IMR-90 (cell line): Measurements from ENCODE around the gene SH3RF3. TPM values are rescaled to one million over a fixed set of nuclear protein-coding genes. Genes with fewer than 3 reads are reported as not detected.

Experiments used
- ATAC-seq: fragments of 200-7000 bp; cut with Tn5 transposase; 2 replicates; pipeline ENCODE4 v1.9.1; 2020; ENCODE audit warnings: low read depth, mild to moderate bottlenecking, moderate library complexity
- BruUV-seq: library from RNA; stranded (reverse); fragments of 400-500 nt; replicated peaks from 2 replicates; lab custom pipeline; 2021; lab: Mats Ljungman, UMichigan
- CTCF ChIA-PET: fragments of 300-600 bp; formaldehyde crosslinking; extraction: SDS; loops from one replicate; lab custom pipeline; 2021; ENCODE audit warnings: antibody characterized with exemption; lab: Yijun Ruan, JAX
- POLR2A ChIA-PET: fragments of 300-600 bp; sonication (Branson Sonifier 250); formaldehyde crosslinking; loops from one replicate; lab custom pipeline; 2022; ENCODE audit warnings: antibody characterized with exemption; ENCODE audit not compliant: unreplicated experiment; lab: Charles Lee
- DNase-seq: peaks from one replicate; pipeline ENCODE4 v3.0.0; 2013
- H2AFZ ChIP-seq: replicated peaks from 2 replicates; pipeline ENCODE3; 2013; ENCODE audit warnings: low read length, mild to moderate bottlenecking; ENCODE audit not compliant: poor library complexity
- H2AK5ac ChIP-seq: 2 replicates; pipeline ENCODE4 v1.6.1; 2013; ENCODE audit warnings: low read depth, low read length, inconsistent platforms
- H2AK9ac ChIP-seq: replicated peaks from 2 replicates; pipeline ENCODE3; 2013; ENCODE audit warnings: mild to moderate bottlenecking, low read depth, low read length, moderate library complexity; ENCODE audit not compliant: poor library complexity
- H2BK120ac ChIP-seq: 2 replicates; pipeline ENCODE4 v1.6.1; 2013; ENCODE audit warnings: low read depth, low read length, inconsistent platforms
- H2BK15ac ChIP-seq: 3 replicates; pipeline ENCODE4 v1.6.1; 2013; ENCODE audit warnings: low read depth, low read length, inconsistent platforms
- H2BK20ac ChIP-seq: 2 replicates; pipeline ENCODE4 v1.6.1; 2013; ENCODE audit warnings: low read depth, mild to moderate bottlenecking, inconsistent platforms, low read length, moderate library complexity
- H2BK5ac ChIP-seq: 2 replicates; pipeline ENCODE4 v1.6.1; 2013; ENCODE audit warnings: mild to moderate bottlenecking, low read depth, low read length, inconsistent platforms; ENCODE audit not compliant: poor library complexity, severe bottlenecking
- H3K14ac ChIP-seq: replicated peaks from 2 replicates; pipeline ENCODE4 v1.6.1; 2013; ENCODE audit warnings: low read depth, low read length, inconsistent platforms
- H3K18ac ChIP-seq: 2 replicates; pipeline ENCODE4 v1.6.1; 2013; ENCODE audit warnings: low read depth, low read length, control low read depth
- H3K23ac ChIP-seq: 2 replicates; pipeline ENCODE4 v1.6.1; 2013; ENCODE audit warnings: low read depth, low read length, inconsistent platforms
- H3K27ac ChIP-seq: 2 replicates; pipeline ENCODE4 v1.5.1; 2013; ENCODE audit warnings: mild to moderate bottlenecking, control low read depth, low read length; ENCODE audit not compliant: insufficient read depth
- H3K27me3 ChIP-seq: 2 replicates; pipeline ENCODE4 v1.6.1; 2013; ENCODE audit warnings: low read length; ENCODE audit not compliant: control insufficient read depth, insufficient read depth
- H3K36me3 ChIP-seq: 2 replicates; pipeline ENCODE4 v1.6.1; 2013; ENCODE audit warnings: low read length, mixed read lengths; ENCODE audit not compliant: control insufficient read depth, insufficient read depth
- H3K4ac ChIP-seq: 2 replicates; pipeline ENCODE4 v1.6.1; 2013; ENCODE audit warnings: low read depth, low read length, inconsistent platforms
- H3K4me1 ChIP-seq: 2 replicates; pipeline ENCODE4 v1.6.1; 2013; ENCODE audit warnings: low read length, mixed read lengths; ENCODE audit not compliant: control insufficient read depth, insufficient read depth
- H3K4me2 ChIP-seq: 2 replicates; pipeline ENCODE4 v1.6.1; 2013; ENCODE audit warnings: low read depth, mild to moderate bottlenecking, control low read depth, low read length, moderate library complexity
- H3K4me3 ChIP-seq: 2 replicates; pipeline ENCODE4 v1.5.1; 2013; ENCODE audit warnings: low read depth, mild to moderate bottlenecking, control low read depth, low read length, moderate library complexity; ENCODE audit not compliant: insufficient read depth
- H3K56ac ChIP-seq: 2 replicates; pipeline ENCODE4 v1.6.1; 2013; ENCODE audit warnings: low read length, inconsistent platforms; ENCODE audit not compliant: insufficient read depth; ENCODE audit errors: extremely low read depth
- H3K79me1 ChIP-seq, 2 experiments: 2 replicates each; pipeline ENCODE4 v1.6.1; 2013; ENCODE audit warnings: low read length in 2 of 2, inconsistent platforms in 1 of 2, low read depth in 1 of 2
- H3K9ac ChIP-seq: 2 replicates; pipeline ENCODE4 v1.6.1; 2013; ENCODE audit warnings: low read depth, low read length, control low read depth
- H3K9me1 ChIP-seq: 2 replicates; pipeline ENCODE4 v1.6.1; 2013; ENCODE audit warnings: low read length, inconsistent platforms; ENCODE audit not compliant: insufficient read depth
- H3K9me3 ChIP-seq: 2 replicates; pipeline ENCODE4 v1.6.1; 2013; ENCODE audit warnings: low read length; ENCODE audit not compliant: control insufficient read depth, insufficient read depth
- H4K20me1 ChIP-seq: 2 replicates; pipeline ENCODE4 v1.6.1; 2013; ENCODE audit warnings: low read length, inconsistent platforms; ENCODE audit not compliant: insufficient read depth
- H4K5ac ChIP-seq: 2 replicates; pipeline ENCODE4 v1.6.1; 2013; ENCODE audit warnings: mild to moderate bottlenecking, low read depth, low read length, control low read depth
- H4K8ac ChIP-seq, 2 experiments: 2 replicates each; pipeline ENCODE4 v1.6.1; 2013; ENCODE audit warnings: low read depth in 2 of 2, low read length in 2 of 2, control low read depth in 1 of 2, inconsistent platforms in 1 of 2
- H4K91ac ChIP-seq: 2 replicates; pipeline ENCODE4 v1.6.1; 2013; ENCODE audit warnings: low read depth, low read length, inconsistent platforms; ENCODE audit not compliant: insufficient read depth
- BHLHE40 ChIP-seq: fragments of 150-350 bp; IDR thresholded peaks from 2 replicates; pipeline ENCODE4 v1.6.1; 2016; ENCODE audit warnings: mild to moderate bottlenecking, low read depth, low read length
- CEBPB ChIP-seq: IDR thresholded peaks from 2 replicates; pipeline ENCODE4 v1.6.1; 2012; ENCODE audit warnings: low read depth, low read length, improper control_type of control experiment
- CHD1 ChIP-seq: IDR thresholded peaks from 2 replicates; pipeline ENCODE4 v1.6.1; 2012; ENCODE audit warnings: low read depth, low read length, improper control_type of control experiment
- FOS ChIP-seq: fragments of 150-350 bp; IDR thresholded peaks from 2 replicates; pipeline ENCODE4 v1.6.1; 2016; ENCODE audit warnings: low read depth, low read length
- MAFK ChIP-seq: IDR thresholded peaks from 2 replicates; pipeline ENCODE4 v1.6.1; 2012; ENCODE audit warnings: low read depth, low read length, improper control_type of control experiment
- MAZ ChIP-seq: IDR thresholded peaks from 2 replicates; pipeline ENCODE4 v1.6.1; 2012; ENCODE audit warnings: low read depth, mild to moderate bottlenecking, low read length, improper control_type of control experiment, moderate library complexity, borderline replicate concordance
- MXI1 ChIP-seq: IDR thresholded peaks from 2 replicates; pipeline ENCODE4 v1.6.1; 2012; ENCODE audit warnings: low read depth, mild to moderate bottlenecking, low read length, moderate library complexity, borderline replicate concordance
- NFE2L2 ChIP-seq: fragments of 150-350 bp; IDR thresholded peaks from 2 replicates; pipeline ENCODE4 v1.6.1; 2016; ENCODE audit warnings: low read depth, mild to moderate bottlenecking, low read length
- POLR2A ChIP-seq: IDR thresholded peaks from 2 replicates; pipeline ENCODE4 v1.6.1; 2012; ENCODE audit warnings: mild to moderate bottlenecking, low read depth, low read length
- RAD21 ChIP-seq: IDR thresholded peaks from 2 replicates; pipeline ENCODE4 v1.6.1; 2012; ENCODE audit warnings: low read length, improper control_type of control experiment
- RCOR1 ChIP-seq: IDR thresholded peaks from 2 replicates; pipeline ENCODE4 v1.6.1; 2012; ENCODE audit warnings: mild to moderate bottlenecking, low read length, improper control_type of control experiment; ENCODE audit not compliant: insufficient replicate concordance
- RFX5 ChIP-seq: IDR thresholded peaks from 2 replicates; pipeline ENCODE4 v1.8.0; 2012; ENCODE audit warnings: low read depth, mild to moderate bottlenecking, low read length, moderate library complexity
- SMC3 ChIP-seq: fragments of 150-350 bp; IDR thresholded peaks from 2 replicates; pipeline ENCODE4 v1.6.1; 2016; ENCODE audit warnings: low read depth, mild to moderate bottlenecking, antibody characterized with exemption, low read length, moderate library complexity
- WGBS, 2 experiments: methylation state at CpG; one replicate each; pipeline versions ENCODE4 v1.1.5 to v1.1.7; 2013; ENCODE audit warnings: missing lambda C conversion rate in 2 of 2; ENCODE audit not compliant: insufficient read length in 1 of 2; ENCODE audit errors: extremely low coverage in 2 of 2; 5-methylcytosine and 5-hydroxymethylcytosine counted together
- dilution Hi-C: fragments of 300-500 bp; cut with HindIII; formaldehyde crosslinking; loops from one replicate; pipeline ENCODE4 v1.14.3; 2018; ENCODE audit warnings: low sequenced_read_pairs; ENCODE audit not compliant: unreplicated experiment
- in situ Hi-C: fragments of 300-500 bp; cut with MboI; formaldehyde crosslinking; loops from 3 replicates; pipeline ENCODE4 v1.14.3; 2019; ENCODE audit warnings: low sequenced_read_pairs, inconsistent platforms, mixed read lengths
- intact Hi-C: fragments of 100-400 bp; cut with micrococcal nuclease; formaldehyde crosslinking; loops from 2 replicates; pipeline ENCODE4 v1.10.0; 2022
- polyA plus RNA-seq, 3 experiments: library from polyadenylated mRNA; depleted of rRNA; stranded (reverse); fragments of >200 nt; gene quantifications; 2 replicates each; pipeline ENCODE4 v1.2.3, GENCODE V29; 2012; ENCODE audit warnings: low replicate concordance in 1 of 3
- total RNA-seq: library from RNA; depleted of rRNA; stranded (reverse); fragments of >200 nt; gene quantifications from 2 replicates; pipeline ENCODE4 v1.2.3, GENCODE V29; 2012
- TF ChIP-seq, protein P1 (sequence below): conservative IDR thresholded peaks from 2 replicates; pipeline ENCODE4 v1.5.1; 2012; ENCODE audit warnings: mild to moderate bottlenecking, low read depth, low read length, improper control_type of control experiment
- TF ChIP-seq, protein P2 (sequence below): fragments of 150-350 bp; IDR thresholded peaks from 2 replicates; pipeline ENCODE4 v1.6.1; 2016; ENCODE audit warnings: low read depth, mild to moderate bottlenecking, low read length, moderate library complexity, borderline replicate concordance
- TF ChIP-seq, protein P3 (sequence below): fragments of 150-350 bp; IDR thresholded peaks from 2 replicates; pipeline ENCODE4 v1.6.1; 2017; ENCODE audit warnings: mild to moderate bottlenecking, antibody characterized with exemption, low read length, low read depth

Gene SH3RF3
- total and polyA plus RNA-seq, 2 of the 4 experiments (the other 2 are of a cell fraction): 3.4 to 5.3 TPM

DNA sequence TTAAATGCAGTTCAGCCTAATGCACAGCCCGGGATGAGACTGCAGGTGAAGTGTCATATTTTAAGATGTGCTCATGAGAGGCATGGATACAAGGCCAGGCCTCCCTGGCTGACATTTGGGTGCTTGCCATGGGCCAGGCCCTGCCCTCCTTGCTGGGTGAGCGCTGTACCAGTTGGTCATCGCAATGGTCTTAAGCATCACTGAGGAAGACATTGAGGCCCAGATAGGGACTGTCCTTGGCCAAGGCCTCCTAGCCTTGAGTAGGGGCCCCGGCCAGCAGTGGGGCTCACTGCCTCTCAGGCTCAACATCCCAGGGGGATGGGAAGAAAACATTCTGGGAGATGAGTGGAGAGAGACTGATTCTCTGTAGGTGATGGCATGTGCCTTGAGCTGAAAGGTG is 184.3 kb downstream of the SH3RF3 start:
- no peak overlapping the region for H2AK9ac ChIP-seq
- no peak overlapping the region for H4K8ac ChIP-seq
- H3K14ac ChIP-seq: peak overlapping the region; percentile 15; the same call in 1 of the 2 replicates
- no peak overlapping the region for H4K5ac ChIP-seq
- H3K36me3 ChIP-seq: no peaks in the 10 kb centered on the region
- no peak overlapping the region for H2BK20ac ChIP-seq
- no TSS peak for BruUV-seq
- no peak overlapping the region for H3K4me2 ChIP-seq
- H2AK5ac ChIP-seq: no peak overlapping the region
- no peak overlapping the region for H3K27ac ChIP-seq
- H2BK5ac ChIP-seq: no peak overlapping the region
- no peaks in the 10 kb centered on the region for H3K27me3 ChIP-seq
- no peak overlapping the region for H2AFZ ChIP-seq
- H4K91ac ChIP-seq: no peak overlapping the region
- no peak overlapping the region for H3K18ac ChIP-seq
- 100% methylated on average over 2 of the region's 4 CpGs; no CpG with 5 or more reads in 1 of the 2 experiments for WGBS, 2 experiments
- H3K9ac ChIP-seq: no peak overlapping the region
- POLR2A ChIA-PET: no interaction called here
- no peak overlapping the region for H3K4me3 ChIP-seq
- H2BK120ac ChIP-seq: no peak overlapping the region
- dilution Hi-C loops: no loop called here
- H3K56ac ChIP-seq: no peak overlapping the region
- in situ Hi-C loops: no loop called here
- peaks cover 40 to 64% of the 10 kb centered on the region in 2 experiments for H3K79me1 ChIP-seq
- intact Hi-C loops: no loop called here
- no peak overlapping the region for H2BK15ac ChIP-seq
- H3K4me1 ChIP-seq: peaks cover 10% of the 10 kb centered on the region
- no peak for DNase-seq
- peaks cover 48% of the 10 kb centered on the region for H4K20me1 ChIP-seq
- no peak for ATAC-seq
- H3K23ac ChIP-seq: no peak overlapping the region
- peaks cover 27% of the 10 kb centered on the region for H3K9me1 ChIP-seq
- H3K4ac ChIP-seq: no peak overlapping the region
- CTCF ChIA-PET: no interaction called here
- no peak for TF ChIP-seq NFE2L2
- no peak for TF ChIP-seq BHLHE40
- TF ChIP-seq SMC3: no peak
- no peak for TF ChIP-seq FOS
- no peak for TF ChIP-seq RFX5
- TF ChIP-seq RCOR1: no peak
- no peak for TF ChIP-seq RAD21
- no peak for TF ChIP-seq CEBPB
- TF ChIP-seq, protein P1, sequence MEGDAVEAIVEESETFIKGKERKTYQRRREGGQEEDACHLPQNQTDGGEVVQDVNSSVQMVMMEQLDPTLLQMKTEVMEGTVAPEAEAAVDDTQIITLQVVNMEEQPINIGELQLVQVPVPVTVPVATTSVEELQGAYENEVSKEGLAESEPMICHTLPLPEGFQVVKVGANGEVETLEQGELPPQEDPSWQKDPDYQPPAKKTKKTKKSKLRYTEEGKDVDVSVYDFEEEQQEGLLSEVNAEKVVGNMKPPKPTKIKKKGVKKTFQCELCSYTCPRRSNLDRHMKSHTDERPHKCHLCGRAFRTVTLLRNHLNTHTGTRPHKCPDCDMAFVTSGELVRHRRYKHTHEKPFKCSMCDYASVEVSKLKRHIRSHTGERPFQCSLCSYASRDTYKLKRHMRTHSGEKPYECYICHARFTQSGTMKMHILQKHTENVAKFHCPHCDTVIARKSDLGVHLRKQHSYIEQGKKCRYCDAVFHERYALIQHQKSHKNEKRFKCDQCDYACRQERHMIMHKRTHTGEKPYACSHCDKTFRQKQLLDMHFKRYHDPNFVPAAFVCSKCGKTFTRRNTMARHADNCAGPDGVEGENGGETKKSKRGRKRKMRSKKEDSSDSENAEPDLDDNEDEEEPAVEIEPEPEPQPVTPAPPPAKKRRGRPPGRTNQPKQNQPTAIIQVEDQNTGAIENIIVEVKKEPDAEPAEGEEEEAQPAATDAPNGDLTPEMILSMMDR: no peak
- no peak for TF ChIP-seq MAZ
- TF ChIP-seq, protein P2, sequence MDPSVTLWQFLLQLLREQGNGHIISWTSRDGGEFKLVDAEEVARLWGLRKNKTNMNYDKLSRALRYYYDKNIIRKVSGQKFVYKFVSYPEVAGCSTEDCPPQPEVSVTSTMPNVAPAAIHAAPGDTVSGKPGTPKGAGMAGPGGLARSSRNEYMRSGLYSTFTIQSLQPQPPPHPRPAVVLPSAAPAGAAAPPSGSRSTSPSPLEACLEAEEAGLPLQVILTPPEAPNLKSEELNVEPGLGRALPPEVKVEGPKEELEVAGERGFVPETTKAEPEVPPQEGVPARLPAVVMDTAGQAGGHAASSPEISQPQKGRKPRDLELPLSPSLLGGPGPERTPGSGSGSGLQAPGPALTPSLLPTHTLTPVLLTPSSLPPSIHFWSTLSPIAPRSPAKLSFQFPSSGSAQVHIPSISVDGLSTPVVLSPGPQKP: no peak
- no peak for TF ChIP-seq MAFK
- TF ChIP-seq, protein P3, sequence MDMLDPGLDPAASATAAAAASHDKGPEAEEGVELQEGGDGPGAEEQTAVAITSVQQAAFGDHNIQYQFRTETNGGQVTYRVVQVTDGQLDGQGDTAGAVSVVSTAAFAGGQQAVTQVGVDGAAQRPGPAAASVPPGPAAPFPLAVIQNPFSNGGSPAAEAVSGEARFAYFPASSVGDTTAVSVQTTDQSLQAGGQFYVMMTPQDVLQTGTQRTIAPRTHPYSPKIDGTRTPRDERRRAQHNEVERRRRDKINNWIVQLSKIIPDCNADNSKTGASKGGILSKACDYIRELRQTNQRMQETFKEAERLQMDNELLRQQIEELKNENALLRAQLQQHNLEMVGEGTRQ: no peak
- TF ChIP-seq POLR2A: no peak
- TF ChIP-seq MXI1: no peak
- TF ChIP-seq CHD1: no peak
- H3K9me3 ChIP-seq: no peaks in the 10 kb centered on the region
